ENCODE results near the gene HIPK2.

HIPK2 gene

DNA sequence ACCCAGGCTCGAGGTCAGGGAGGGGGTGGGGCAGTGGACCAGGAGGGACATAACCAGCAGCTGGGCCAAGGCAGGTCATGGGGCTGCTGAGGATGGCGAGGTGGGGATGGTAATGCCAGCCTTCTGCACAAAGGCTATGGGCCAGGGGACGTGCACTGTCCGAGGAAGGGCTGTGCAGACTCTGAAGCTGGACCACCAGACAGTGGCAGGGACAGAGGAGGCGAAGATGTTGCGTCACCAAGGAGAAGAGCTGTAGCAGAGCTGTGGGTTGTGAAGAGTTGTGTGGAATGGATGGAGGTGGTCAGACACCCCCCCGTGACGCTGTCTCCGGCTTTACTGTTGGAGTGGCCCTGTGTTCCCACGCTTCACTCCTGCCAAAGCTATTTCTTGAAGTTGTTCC is 252.6 kb downstream of the HIPK2 start:
- DNase-seq, result no peak

DNA sequence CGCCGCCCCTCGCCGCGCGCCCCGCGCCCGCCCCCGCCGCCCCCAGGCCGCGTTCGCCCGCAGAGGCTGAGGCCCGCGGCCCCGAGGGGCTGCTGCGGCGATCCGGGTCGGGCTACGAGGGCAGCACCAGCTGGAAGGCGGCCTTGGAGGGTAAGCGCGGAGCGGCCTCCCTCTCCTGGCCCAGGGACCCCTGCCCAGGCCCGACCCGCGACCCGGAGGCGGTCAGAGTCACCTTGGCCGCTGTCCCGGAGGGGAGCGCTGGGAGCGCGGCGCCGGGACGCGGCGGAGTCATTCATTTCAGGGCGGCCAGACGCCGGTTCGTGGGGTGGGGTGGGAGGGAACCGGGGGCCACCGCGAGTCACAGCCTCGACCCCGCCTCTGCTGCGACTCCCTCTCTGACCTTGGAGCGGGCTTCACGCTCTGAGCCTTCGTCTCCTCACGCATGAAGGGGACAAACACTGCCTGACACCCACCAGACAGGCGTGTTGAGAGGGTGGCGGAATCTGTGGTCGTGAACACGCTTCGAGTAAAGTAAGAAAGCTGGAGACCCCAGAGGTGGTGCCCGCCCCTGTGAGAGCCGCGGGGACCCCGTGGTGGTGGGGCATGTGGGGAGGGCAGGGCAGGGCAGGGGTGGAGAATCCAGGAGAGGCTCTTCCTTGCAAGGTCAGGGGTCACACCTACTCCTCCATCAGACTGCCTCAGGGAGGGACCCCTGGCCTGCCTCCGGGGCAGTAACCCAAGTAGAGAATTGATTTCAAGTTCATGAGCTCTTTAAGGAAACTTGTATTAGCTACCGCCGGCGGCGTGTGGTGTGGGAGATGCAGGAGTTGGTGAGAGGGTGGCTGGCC is 253.6 kb downstream of the HIPK2 start:
- DNase-seq, result no peak

DNA sequence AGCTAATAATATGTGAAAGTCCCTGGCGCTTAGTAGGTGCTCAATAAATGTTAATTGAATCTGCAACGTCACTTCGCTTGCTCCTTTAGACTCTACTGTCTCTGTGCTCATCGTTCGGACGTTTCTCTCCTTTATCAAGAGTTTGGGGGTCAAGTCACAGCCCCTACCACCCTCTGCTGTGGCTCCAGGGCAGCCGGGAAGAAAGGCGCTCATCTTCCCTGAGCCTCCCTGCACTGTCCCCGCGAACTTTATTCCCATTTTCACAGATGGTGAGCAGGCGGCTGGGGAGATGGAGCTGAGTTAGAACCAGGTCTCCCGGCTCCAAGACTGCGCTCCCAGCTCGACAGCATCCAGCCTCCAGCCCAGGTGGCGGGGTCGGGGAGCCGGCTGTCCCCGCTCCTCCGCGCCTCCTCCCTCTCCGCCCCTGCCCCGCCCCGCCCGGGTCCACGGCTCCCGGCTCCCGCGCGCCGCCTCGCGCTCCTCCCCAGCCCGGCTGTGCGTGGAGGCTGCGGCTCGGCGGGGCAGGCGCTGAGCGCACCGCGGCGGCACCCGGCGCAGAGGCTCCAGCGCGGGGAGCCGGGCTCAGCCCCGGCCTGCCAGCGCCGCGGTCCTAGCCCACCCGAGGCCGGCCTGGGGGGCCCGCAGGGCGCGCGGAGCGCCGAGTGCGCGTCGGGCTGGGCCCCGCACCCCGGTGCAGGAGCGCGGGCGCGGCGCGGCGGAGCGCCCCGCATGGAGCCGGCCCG is 254.4 kb downstream of the HIPK2 start, which contains the start of gene CLEC2L:
Gene CLEC2L (plus strand): TSS at position 487 of the 743 bp plus-strand sequence. CDS start 243 bp downstream, at position 730.
- no peak for DNase-seq

DNA sequence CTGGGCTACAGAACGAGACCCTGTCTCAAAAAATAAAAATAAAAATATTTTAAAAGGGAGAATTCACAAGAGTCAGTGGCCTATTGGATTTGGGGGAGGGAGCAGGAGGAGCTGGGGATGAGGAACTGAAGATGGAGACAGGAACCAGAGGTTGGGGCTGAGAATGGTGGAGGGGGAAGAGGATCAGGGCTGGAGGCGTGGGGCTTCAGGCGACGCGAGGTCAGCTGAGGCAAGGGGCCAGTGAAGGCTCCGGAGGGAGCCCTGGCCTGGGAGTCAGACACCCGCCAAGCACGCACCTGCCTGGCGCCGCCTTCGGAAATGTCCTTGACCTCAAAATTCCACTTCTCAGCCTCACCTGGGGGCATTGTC is 255.0 kb downstream of the HIPK2 start:
- DNase-seq, result no peak

DNA sequence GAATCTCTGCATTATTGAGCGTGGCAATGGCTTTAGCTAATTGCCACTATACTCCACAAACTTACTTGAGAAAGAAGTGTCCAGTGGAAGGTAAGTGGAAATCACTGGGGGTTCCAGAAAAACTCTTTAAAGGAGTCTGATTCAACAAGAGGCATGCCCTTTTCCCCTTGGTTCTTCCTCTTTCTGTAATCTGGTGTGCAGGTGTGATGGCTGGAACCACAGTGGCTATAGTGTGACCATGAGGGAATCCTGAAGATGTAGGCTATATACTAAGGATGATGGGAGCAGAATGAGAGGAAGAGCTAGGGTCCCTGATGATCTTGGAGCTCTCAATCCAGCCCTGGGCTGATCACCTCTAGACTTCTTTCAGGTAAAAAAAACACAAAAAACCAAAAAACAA is 256.4 kb downstream of the HIPK2 start:
- no peak for DNase-seq

DNA sequence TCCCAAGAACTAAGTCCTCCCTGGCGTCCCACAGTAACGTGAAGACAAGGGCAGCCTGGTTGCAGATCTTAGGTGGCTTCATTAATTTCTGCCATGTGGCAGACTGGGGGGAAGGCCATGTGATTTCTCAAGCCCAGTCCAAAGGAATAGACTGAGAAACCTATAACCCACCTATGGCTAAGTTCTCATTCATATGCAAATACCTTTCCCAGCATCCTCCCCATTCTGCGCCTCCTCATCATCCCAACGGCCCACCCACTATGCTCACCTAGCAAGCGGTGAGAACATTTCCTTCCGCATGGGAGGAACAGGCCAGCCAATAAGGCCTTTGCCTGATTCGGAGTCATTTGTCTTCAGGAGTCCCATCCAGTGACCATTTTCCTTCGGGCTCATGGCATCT is 262.5 kb downstream of the HIPK2 start:
- no peak for DNase-seq
